GM19043 (cell line): ENCODE measurements around the gene PSMA7.
"Not testable (repeated sequence)": the region's sequence is repeated elsewhere in the genome, so short reads cannot be mapped to it uniquely, and the experiment has no call there.

Experiments used
- ATAC-seq: cut with Tn5 transposase; IDR thresholded peaks from one replicate; pipeline ENCODE4 v1.9.1; 2021; ENCODE audit warnings: low read depth; ENCODE audit not compliant: unreplicated experiment

PSMA7 gene

GRCh38 chr20:62121776-62122653, 21.2 kb downstream of the PSMA7 start, which contains the start of gene LSM14B:
LSM14B (plus strand) TSS chr20:62122475; CDS start chr20:62122667, 192 bp downstream.
- ATAC-seq, result peak; percentile 68

GRCh38 chr20:62120990-62121775, 22.0 kb downstream of the PSMA7 start:
- peak; percentile 3 for ATAC-seq

GRCh38 chr20:62120365-62120762, 22.8 kb downstream of the PSMA7 start:
- no peak for ATAC-seq

- ATAC-seq, result no peak
These were observed 23.4 kb downstream of the PSMA7 start for GRCh38 chr20:62119591-62120364.

- ATAC-seq, result no peak
These were observed 24.1 kb downstream of the PSMA7 start for GRCh38 chr20:62119115-62119514.

- ATAC-seq, result no peak
These were observed 24.8 kb downstream of the PSMA7 start for GRCh38 chr20:62118113-62119043.

- ATAC-seq, result no peak
These were observed 25.5 kb downstream of the PSMA7 start for GRCh38 chr20:62117658-62118057.

- no peak for ATAC-seq
These were observed 25.9 kb downstream of the PSMA7 start for GRCh38 chr20:62117362-62117646.

GRCh38 chr20:62116558-62117361, 26.4 kb downstream of the PSMA7 start:
- no peak for ATAC-seq

GRCh38 chr20:62115800-62116407, 27.3 kb downstream of the PSMA7 start:
- ATAC-seq, result not testable (repeated sequence)

- no peak for ATAC-seq
These were observed 28.3 kb downstream of the PSMA7 start for GRCh38 chr20:62114894-62115293.

- ATAC-seq, result no peak
These were observed 30.8 kb downstream of the PSMA7 start for GRCh38 chr20:62112368-62112767.

- no peak for ATAC-seq
These were observed 32.0 kb downstream of the PSMA7 start for GRCh38 chr20:62111148-62111547.

- no peak for ATAC-seq
These were observed 37.6 kb downstream of the PSMA7 start for GRCh38 chr20:62105592-62105991.

GRCh38 chr20:62104791-62105345, 38.3 kb downstream of the PSMA7 start:
- no peak for ATAC-seq

GRCh38 chr20:62104234-62104789, 38.9 kb downstream of the PSMA7 start:
- ATAC-seq, result no peak

GRCh38 chr20:62103508-62104233, 39.5 kb downstream of the PSMA7 start:
- no peak for ATAC-seq
